ENCODE data around the gene RIOK3. TPM values are rescaled to one million over a fixed set of nuclear protein-coding genes. Genes with fewer than 3 reads are reported as not detected.
A peak's percentile ranks its signal among the peaks of the same experiment; 100 is the strongest.

Gene RIOK3
- total RNA-seq, 5 donors from 2014 or later (not counting 1 experiment from before 2014, with no cell fraction given) = 63.1 to 99.2 (median 65.3) TPM

DNA sequence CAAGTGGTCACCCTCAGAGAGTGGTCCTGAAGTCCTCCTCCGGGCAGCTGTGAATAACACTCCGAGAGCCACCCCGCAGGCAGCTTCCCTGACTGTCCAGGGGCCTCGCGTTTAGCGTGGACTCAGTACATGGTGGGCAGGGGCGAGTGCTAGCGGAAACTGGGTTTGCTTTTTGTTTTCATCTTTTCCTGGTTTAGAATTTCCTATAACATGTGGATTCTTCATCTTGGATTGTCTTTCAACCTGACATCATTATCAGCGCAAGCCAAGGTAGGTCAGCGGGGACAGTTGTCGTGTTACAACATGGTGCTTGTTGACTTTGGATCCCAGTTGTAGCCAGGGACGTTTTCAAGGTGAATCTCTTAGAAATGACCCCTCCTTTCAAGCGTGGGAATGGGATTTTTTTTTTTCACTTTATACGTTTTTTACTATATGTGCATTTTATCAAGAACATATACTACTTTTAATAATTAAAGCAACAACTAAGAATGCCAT, 71.2 kb downstream of the RIOK3 start:
- Histone ChIP-seq H3K27me3 (replicated peaks in 1 of 2; ENCODE audit: control insufficient read depth in 2 of 2, extremely low read depth in 1 of 2, insufficient read depth in 2 of 2, low read length in 1 of 2) (no peaks in the 10 kb centered on the region), H3K4me3 (ENCODE audit: control insufficient read depth in 1 of 2, extremely low read depth in 1 of 2, low read length in 1 of 2) (no peak overlapping the region), H3K9me3 (no peaks in the 10 kb centered on the region), H3K4me1 (ENCODE audit: control insufficient read depth in 1 of 2, extremely low read depth in 1 of 2, insufficient read depth in 2 of 2, low read length in 2 of 2) (no peaks in the 10 kb centered on the region), H3K27ac (ENCODE audit: low read length) (no peak overlapping the region), H3K36me3 (ENCODE audit: control insufficient read depth in 2 of 2, extremely low read depth in 1 of 2, insufficient read depth in 1 of 2, low read length in 1 of 2) (peaks cover 25 to 89% of the 10 kb centered on the region in 2 donors)
- ChIA-PET POLR2A (no interaction called here), CTCF (interaction anchor here in 1 of 2 donors (0.6 kb wide), 1 partner anchor 89 kb away, joined by 4 read pairs; no protein-coding TSS in a partner anchor)
- WGBS (ENCODE audit: insufficient coverage) = 97% methylated on average over 8 of the region's 14 CpGs
- no peak for ATAC-seq (replicated peaks in 1 of 4)
- Mint-ChIP-seq H3K4me3 (no peak overlapping the region), H3K27ac (no peak overlapping the region), H3K9me3 (no peaks in the 10 kb centered on the region), H3K36me3 (peaks cover 56% of the 10 kb centered on the region), H3K27me3 (no peaks in the 10 kb centered on the region), H3K4me1 (peaks cover 0 to 6% (median 0%) of the 10 kb centered on the region in 3 donors)
- DNase-seq = no peak

DNA sequence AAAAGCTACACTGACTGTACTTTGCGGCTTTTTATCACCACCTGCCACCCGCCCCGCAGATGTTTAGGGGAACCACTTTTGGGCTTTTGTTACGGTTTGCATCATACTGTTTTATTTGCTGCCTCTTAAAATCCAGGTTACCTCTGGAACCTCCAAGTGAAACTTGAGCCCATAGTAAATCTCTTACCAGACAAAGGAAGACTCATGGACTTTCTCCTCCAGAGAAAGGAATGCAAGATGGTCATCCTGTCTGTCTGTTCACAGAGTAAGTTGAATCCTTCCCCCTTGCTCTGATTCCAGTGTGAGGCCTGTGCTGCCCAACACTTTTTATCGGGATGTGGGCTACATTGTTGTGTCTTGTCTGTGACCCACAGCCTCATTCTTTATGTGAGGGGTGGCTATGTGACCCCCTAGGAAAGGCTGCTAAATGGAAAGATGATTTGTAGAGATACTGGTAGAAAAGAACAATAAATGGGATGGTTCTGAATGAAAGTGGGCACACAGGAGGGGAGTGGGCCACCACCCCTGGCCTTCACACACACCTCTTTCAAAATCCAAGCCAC, 73.5 kb downstream of the RIOK3 start:
- Mint-ChIP-seq H3K27ac (no peak overlapping the region), H3K4me3 (no peak overlapping the region), H3K4me1 (peaks cover 0 to 10% (median 0%) of the 10 kb centered on the region in 3 donors), H3K9me3 (no peaks in the 10 kb centered on the region), H3K27me3 (no peaks in the 10 kb centered on the region), H3K36me3 (peaks cover 61% of the 10 kb centered on the region)
- DNase-seq = no peak
- ChIA-PET CTCF (interaction anchor here (1.0 to 1.5 kb wide), 2 partner anchors 10 to 11 kb away, joined by 5 read pairs; no protein-coding TSS in a partner anchor), POLR2A (no interaction called here)
- no peak overlapping the region for H3K27ac ChIP-seq (ENCODE audit: low read length)
- H3K4me3 ChIP-seq (ENCODE audit: control insufficient read depth in 1 of 2, extremely low read depth in 1 of 2, low read length in 1 of 2) = no peak overlapping the region
- ATAC-seq (replicated peaks in 1 of 4) = no peak
- H3K36me3 ChIP-seq (ENCODE audit: control insufficient read depth in 2 of 2, extremely low read depth in 1 of 2, insufficient read depth in 1 of 2, low read length in 1 of 2) = peaks cover 21 to 91% of the 10 kb centered on the region in 2 donors
- WGBS (ENCODE audit: insufficient coverage) = 97% methylated on average over 4 of the region's 5 CpGs
- no peaks in the 10 kb centered on the region for H3K27me3 ChIP-seq (replicated peaks in 1 of 2; ENCODE audit: control insufficient read depth in 2 of 2, extremely low read depth in 1 of 2, insufficient read depth in 2 of 2, low read length in 1 of 2)
- H3K9me3 ChIP-seq = no peaks in the 10 kb centered on the region
- no peaks in the 10 kb centered on the region for H3K4me1 ChIP-seq (ENCODE audit: control insufficient read depth in 1 of 2, extremely low read depth in 1 of 2, insufficient read depth in 2 of 2, low read length in 2 of 2)

DNA sequence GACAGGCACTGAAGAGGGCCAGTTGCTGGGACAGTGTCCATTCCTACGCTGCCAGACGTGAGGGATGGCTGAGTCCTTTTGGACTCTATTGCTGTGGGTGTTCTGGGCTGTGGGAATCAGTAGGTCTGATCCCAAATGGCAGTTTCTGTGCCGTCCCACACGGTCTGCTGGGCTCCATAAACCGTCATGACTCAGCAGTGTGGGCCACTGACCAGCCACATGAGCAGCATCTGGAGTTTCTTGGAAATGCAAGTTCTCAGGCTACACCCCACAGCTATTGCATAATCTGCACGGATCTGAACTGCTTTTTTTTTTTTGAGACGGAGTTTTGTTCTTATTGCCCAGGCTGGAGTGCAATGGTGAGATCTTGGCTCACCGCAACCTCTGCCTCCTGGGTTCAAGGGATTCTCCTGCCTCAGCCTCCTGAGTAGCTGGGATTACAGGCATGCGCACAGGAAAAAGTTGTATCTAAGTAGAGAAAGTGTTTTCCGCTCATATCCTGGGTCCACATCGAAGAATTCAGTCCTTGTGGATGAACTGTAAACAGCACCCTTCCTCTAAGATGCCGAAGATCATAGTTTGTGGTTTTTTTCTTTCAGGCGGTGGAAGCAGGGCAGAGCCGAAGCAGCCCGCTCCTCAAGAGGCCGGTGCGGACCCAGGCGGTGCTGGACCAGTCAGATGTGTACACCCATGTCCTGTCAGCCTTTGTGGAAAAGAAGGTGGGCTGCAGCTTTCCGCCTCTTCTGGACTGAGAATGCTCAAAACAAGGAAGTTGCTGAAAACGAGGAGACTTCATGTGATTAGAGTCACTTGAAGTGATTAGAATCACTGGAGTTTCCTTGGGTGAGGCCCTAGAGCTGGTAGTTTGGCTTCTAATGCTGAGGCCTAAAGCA, 75.7 kb downstream of the RIOK3 start:
- Mint-ChIP-seq H3K9me3 (no peaks in the 10 kb centered on the region), H3K27me3 (no peaks in the 10 kb centered on the region), H3K4me1 (peaks cover 0 to 5% (median 0%) of the 10 kb centered on the region in 3 donors), H3K4me3 (no peak overlapping the region), H3K27ac (peak overlapping the region in 1 of 2 donors; percentile 15), H3K36me3 (peaks cover 68% of the 10 kb centered on the region)
- H3K4me3 ChIP-seq (ENCODE audit: control insufficient read depth in 1 of 2, extremely low read depth in 1 of 2, low read length in 1 of 2) = no peak overlapping the region
- H3K9me3 ChIP-seq = no peaks in the 10 kb centered on the region
- no peaks in the 10 kb centered on the region for H3K27me3 ChIP-seq (replicated peaks in 1 of 2; ENCODE audit: control insufficient read depth in 2 of 2, extremely low read depth in 1 of 2, insufficient read depth in 2 of 2, low read length in 1 of 2)
- no peaks in the 10 kb centered on the region for H3K4me1 ChIP-seq (ENCODE audit: control insufficient read depth in 1 of 2, extremely low read depth in 1 of 2, insufficient read depth in 2 of 2, low read length in 2 of 2)
- ChIA-PET POLR2A (interaction anchor here in 1 of 2 donors (0.7 kb wide), 1 partner anchor 613 kb away, joined by 3 read pairs; no protein-coding TSS in a partner anchor), CTCF (no interaction called here)
- ATAC-seq (replicated peaks in 1 of 4) (no peak), DNase-seq (no peak)
- H3K27ac ChIP-seq (ENCODE audit: low read length) = no peak overlapping the region
- peaks cover 21 to 91% of the 10 kb centered on the region in 2 donors for H3K36me3 ChIP-seq (ENCODE audit: control insufficient read depth in 2 of 2, extremely low read depth in 1 of 2, insufficient read depth in 1 of 2, low read length in 1 of 2)
- 96% methylated on average over 19 of the region's 20 CpGs for WGBS (ENCODE audit: insufficient coverage)

DNA sequence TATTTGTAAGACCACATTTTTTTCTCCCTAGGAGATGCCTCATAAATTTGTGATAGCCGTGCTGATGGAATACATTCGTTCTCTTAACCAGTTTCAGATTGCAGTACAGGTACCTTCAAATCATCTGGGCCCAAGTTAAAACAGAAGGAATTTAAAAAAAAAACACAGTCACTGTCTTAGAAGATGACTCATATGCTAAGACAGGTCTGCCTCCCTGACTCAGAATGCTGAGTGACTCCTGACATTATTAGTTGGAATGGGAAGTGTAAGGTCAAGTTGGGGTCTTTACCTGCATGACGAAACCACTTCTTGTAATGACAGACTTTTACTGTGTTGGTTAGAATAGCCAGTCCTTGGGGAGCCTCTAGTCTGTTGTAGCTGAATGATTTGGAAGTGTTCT, 76.5 kb downstream of the RIOK3 start:
- Histone ChIP-seq H3K4me3 (ENCODE audit: control insufficient read depth in 1 of 2, extremely low read depth in 1 of 2, low read length in 1 of 2) (no peak overlapping the region), H3K4me1 (ENCODE audit: control insufficient read depth in 1 of 2, extremely low read depth in 1 of 2, insufficient read depth in 2 of 2, low read length in 2 of 2) (no peaks in the 10 kb centered on the region), H3K27ac (ENCODE audit: low read length) (no peak overlapping the region), H3K9me3 (no peaks in the 10 kb centered on the region), H3K36me3 (ENCODE audit: control insufficient read depth in 2 of 2, extremely low read depth in 1 of 2, insufficient read depth in 1 of 2, low read length in 1 of 2) (peaks cover 19 to 91% of the 10 kb centered on the region in 2 donors), H3K27me3 (replicated peaks in 1 of 2; ENCODE audit: control insufficient read depth in 2 of 2, extremely low read depth in 1 of 2, insufficient read depth in 2 of 2, low read length in 1 of 2) (no peaks in the 10 kb centered on the region)
- H3K9me3 Mint-ChIP-seq = no peaks in the 10 kb centered on the region
- H3K27me3 Mint-ChIP-seq = no peaks in the 10 kb centered on the region
- 60% methylated on average over 1 of the region's 3 CpGs for WGBS (ENCODE audit: insufficient coverage)
- DNase-seq (no peak), ATAC-seq (replicated peaks in 1 of 4) (no peak)
- no peak overlapping the region for H3K4me3 Mint-ChIP-seq
- H3K4me1 Mint-ChIP-seq = peaks cover 0 to 4% (median 0%) of the 10 kb centered on the region in 3 donors
- peak overlapping the region in 1 of 2 donors; percentile 1 for H3K27ac Mint-ChIP-seq
- H3K36me3 Mint-ChIP-seq = peaks cover 70% of the 10 kb centered on the region
- ChIA-PET POLR2A (no interaction called here), CTCF (no interaction called here)

DNA sequence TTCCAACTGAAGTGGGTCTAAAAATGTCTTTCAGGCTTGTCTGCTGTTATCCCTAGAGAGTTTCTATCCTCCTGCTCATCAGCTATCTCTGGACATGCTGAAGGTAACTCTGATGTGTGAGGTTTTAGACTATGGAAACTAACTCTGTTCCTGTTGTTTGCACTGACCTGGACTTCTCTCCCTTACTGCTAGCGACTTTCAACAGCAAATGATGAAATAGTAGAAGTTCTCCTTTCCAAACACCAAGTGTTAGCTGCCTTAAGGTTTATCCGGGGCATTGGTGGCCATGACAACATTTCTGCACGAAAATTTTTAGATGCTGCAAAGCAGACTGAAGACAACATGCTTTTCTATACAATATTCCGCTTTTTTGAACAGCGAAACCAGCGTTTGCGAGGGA, 77.1 kb downstream of the RIOK3 start:
- peaks cover 0 to 4% (median 0%) of the 10 kb centered on the region in 3 donors for H3K4me1 Mint-ChIP-seq
- H3K4me1 ChIP-seq (ENCODE audit: control insufficient read depth in 1 of 2, extremely low read depth in 1 of 2, insufficient read depth in 2 of 2, low read length in 2 of 2) = no peaks in the 10 kb centered on the region
- POLR2A ChIA-PET = no interaction called here
- H3K27me3 Mint-ChIP-seq = no peaks in the 10 kb centered on the region
- peaks cover 74% of the 10 kb centered on the region for H3K36me3 Mint-ChIP-seq
- peaks cover 20 to 96% of the 10 kb centered on the region in 2 donors for H3K36me3 ChIP-seq (ENCODE audit: control insufficient read depth in 2 of 2, extremely low read depth in 1 of 2, insufficient read depth in 1 of 2, low read length in 1 of 2)
- no peaks in the 10 kb centered on the region for H3K9me3 ChIP-seq
- H3K4me3 ChIP-seq (ENCODE audit: control insufficient read depth in 1 of 2, extremely low read depth in 1 of 2, low read length in 1 of 2) = no peak overlapping the region
- 100% methylated on average over 3 of the region's 7 CpGs for WGBS (ENCODE audit: insufficient coverage)
- H3K27ac Mint-ChIP-seq = peak overlapping the region; percentile 39 to 52
- CTCF ChIA-PET = no interaction called here
- H3K27ac ChIP-seq (ENCODE audit: low read length) = no peak overlapping the region
- no peak overlapping the region for H3K4me3 Mint-ChIP-seq
- DNase-seq (no peak), ATAC-seq (replicated peaks in 1 of 4) (no peak)
- H3K27me3 ChIP-seq (replicated peaks in 1 of 2; ENCODE audit: control insufficient read depth in 2 of 2, extremely low read depth in 1 of 2, insufficient read depth in 2 of 2, low read length in 1 of 2) = no peaks in the 10 kb centered on the region
- H3K9me3 Mint-ChIP-seq = no peaks in the 10 kb centered on the region

DNA sequence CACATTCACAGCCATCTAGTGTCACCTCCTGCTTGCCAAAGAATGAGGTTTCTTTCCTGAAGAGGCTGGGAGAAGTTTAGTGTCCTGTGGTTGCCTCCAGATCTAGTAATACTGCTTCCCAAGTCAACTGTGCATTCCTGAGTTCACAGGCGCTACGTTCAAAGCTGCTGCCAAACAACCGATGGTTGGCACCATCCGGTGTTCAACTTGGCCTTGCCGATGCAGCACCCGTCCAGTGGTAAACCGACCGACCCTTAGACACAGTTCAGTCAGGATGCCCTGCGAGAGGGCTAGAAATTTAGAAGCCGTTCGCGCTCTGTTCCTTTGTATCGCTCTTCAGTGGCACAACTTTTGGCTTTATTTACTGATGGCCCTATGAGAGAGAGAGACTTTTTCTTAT, 78.8 kb downstream of the RIOK3 start:
- CTCF ChIA-PET = interaction anchor here (0.5 to 1.1 kb wide), 3 partner anchors 22 to 588 kb away, joined by 3 to 7 read pairs (median 3); no protein-coding TSS in a partner anchor
- peak overlapping the region in 1 of 2 donors; percentile 28 for H3K27ac Mint-ChIP-seq

More for the DNA sequence above, 78.8 kb downstream of the RIOK3 start:
- DNase-seq (no peak), ATAC-seq (replicated peaks in 1 of 4) (no peak)
- peaks cover 26 to 99% of the 10 kb centered on the region in 2 donors for H3K36me3 ChIP-seq (ENCODE audit: control insufficient read depth in 2 of 2, extremely low read depth in 1 of 2, insufficient read depth in 1 of 2, low read length in 1 of 2)
- H3K4me3 ChIP-seq (ENCODE audit: control insufficient read depth in 1 of 2, extremely low read depth in 1 of 2, low read length in 1 of 2) = no peak overlapping the region
- H3K9me3 Mint-ChIP-seq = no peaks in the 10 kb centered on the region
- H3K27me3 ChIP-seq (replicated peaks in 1 of 2; ENCODE audit: control insufficient read depth in 2 of 2, extremely low read depth in 1 of 2, insufficient read depth in 2 of 2, low read length in 1 of 2) = no peaks in the 10 kb centered on the region
- H3K27ac ChIP-seq (ENCODE audit: low read length) = no peak overlapping the region
- 98% methylated on average over 8 of the region's 13 CpGs for WGBS (ENCODE audit: insufficient coverage)
- H3K36me3 Mint-ChIP-seq = peaks cover 81% of the 10 kb centered on the region
- H3K4me1 ChIP-seq (ENCODE audit: control insufficient read depth in 1 of 2, extremely low read depth in 1 of 2, insufficient read depth in 2 of 2, low read length in 2 of 2) = no peaks in the 10 kb centered on the region
- H3K9me3 ChIP-seq = no peaks in the 10 kb centered on the region
- H3K4me1 Mint-ChIP-seq = peaks cover 0 to 4% (median 0%) of the 10 kb centered on the region in 3 donors
- H3K27me3 Mint-ChIP-seq = no peaks in the 10 kb centered on the region
- POLR2A ChIA-PET = no interaction called here
- no peak overlapping the region for H3K4me3 Mint-ChIP-seq

Data from T-cell (primary cell).